GM18511 (cell line): Measurements from ENCODE around the gene ADGRL1.
"Not testable (repeated sequence)": the region's sequence is repeated elsewhere in the genome, so short reads cannot be mapped to it uniquely, and the experiment has no call there.

ENCODE experiments used
- ATAC-seq: cut with Tn5 transposase; IDR thresholded peaks from one replicate; pipeline ENCODE4 v1.9.1; 2021; ENCODE audit warnings: mild to moderate bottlenecking, moderate library complexity; ENCODE audit not compliant: unreplicated experiment

ADGRL1 gene

DNA sequence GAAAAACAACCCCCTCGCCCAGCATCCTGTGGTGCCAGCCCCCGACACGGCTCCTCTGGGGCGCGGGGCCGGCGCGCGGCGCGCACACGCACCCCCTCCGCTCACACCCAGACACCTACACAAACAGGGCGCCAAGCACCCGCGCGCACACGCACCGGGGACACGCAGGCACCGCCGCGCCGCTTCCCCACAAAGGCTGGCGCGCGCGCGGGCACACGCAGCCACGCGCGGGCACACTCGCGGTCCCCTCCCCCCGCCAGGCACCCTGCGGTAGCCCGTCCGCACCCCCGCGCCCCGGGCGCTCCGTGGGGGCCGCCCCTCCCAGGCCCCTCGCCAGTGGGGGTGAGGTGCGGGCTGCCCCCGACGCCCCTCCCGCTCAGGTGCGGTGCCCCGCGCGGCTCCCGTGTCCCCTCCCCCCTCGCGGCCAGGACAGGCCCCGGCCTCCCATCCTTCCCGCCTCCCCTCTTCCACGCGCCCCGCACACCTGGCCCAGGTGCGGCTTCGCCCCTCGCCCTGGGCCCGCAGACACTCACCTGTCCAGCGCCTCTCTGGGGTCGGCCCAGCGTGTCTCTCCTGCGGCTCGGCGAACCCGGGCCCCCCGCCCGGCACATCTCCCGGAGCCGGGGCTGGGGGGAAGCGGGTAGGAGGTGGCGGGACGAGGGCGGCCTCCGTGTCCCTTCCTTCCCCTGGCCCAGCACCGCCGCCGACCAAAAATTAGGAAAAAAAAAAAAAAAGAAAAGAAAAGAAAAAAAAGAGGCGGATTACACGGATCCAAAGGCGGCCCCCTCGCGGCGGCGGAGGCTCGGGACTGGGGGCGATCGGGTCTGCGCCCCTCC is at the start of gene ADGRL1:
Gene ADGRL1 (minus strand): TSS at position 718 of the 836 bp plus-strand sequence. CDS start 22,567 bp downstream, outside the sequence.
- ATAC-seq = not testable (repeated sequence)

- ATAC-seq = not testable (repeated sequence)
Observed at GRCh38 chr19:14255316-14255715, 49.3 kb upstream of the ADGRL1 start.

GRCh38 chr19:14253822-14254599 is 48.0 kb upstream of the ADGRL1 start:
- ATAC-seq = not testable (repeated sequence)

- ATAC-seq = not testable (repeated sequence)
Observed at GRCh38 chr19:14252136-14252535, 46.2 kb upstream of the ADGRL1 start.

GRCh38 chr19:14250870-14251269 is 44.9 kb upstream of the ADGRL1 start:
- no peak for ATAC-seq

DNA sequence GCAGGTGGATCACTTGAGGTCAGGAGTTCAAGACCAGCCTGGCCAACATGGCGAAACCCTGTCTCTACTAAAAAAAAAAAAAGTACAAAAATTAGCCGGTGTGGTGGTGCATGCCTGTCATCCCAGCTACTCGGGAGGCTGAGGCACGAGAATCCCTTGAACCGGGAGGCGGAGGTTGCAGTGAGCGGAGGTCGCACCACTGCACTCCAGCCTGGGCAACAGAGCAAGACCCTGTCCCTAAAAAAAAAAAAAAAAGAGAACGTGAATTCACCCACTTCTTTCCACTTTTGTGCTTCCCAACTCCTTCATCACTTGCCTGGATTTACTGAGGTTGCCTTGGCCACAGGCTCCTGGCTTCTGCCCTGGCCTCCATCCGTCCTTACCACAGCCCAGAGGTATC is 44.3 kb upstream of the ADGRL1 start:
- not testable (repeated sequence) for ATAC-seq

- not testable (repeated sequence) for ATAC-seq
Observed at GRCh38 chr19:14249891-14250290, 43.9 kb upstream of the ADGRL1 start.

- not testable (repeated sequence) for ATAC-seq
Observed at GRCh38 chr19:14249012-14249754, 43.2 kb upstream of the ADGRL1 start.

DNA sequence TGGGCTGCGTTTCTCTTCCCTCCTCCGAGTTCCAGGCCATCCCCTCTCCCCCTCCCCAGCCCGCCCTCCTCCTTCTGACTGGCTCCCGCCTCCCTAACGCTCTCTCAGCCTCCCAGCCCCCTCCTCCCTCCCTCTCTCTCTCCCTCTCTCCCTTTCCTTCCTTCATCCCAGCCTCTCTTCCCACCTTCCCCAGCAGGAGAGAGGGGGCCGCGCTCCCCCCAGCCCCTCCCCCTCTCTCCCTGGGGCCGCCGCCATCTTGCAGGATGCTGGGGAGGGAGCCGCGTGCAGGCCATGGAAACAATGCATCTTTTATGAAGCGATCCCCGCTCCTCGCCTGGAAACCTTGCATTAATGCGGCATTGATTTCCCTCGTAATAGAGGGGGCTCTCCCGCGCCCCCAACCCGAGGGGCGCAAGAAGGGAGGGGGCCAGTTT is 42.6 kb upstream of the ADGRL1 start:
- ATAC-seq = no peak

GRCh38 chr19:14247548-14248471 is 41.8 kb upstream of the ADGRL1 start:
- ATAC-seq = not testable (repeated sequence)

- ATAC-seq = not testable (repeated sequence)
Observed at GRCh38 chr19:14247205-14247547, 41.2 kb upstream of the ADGRL1 start.

DNA sequence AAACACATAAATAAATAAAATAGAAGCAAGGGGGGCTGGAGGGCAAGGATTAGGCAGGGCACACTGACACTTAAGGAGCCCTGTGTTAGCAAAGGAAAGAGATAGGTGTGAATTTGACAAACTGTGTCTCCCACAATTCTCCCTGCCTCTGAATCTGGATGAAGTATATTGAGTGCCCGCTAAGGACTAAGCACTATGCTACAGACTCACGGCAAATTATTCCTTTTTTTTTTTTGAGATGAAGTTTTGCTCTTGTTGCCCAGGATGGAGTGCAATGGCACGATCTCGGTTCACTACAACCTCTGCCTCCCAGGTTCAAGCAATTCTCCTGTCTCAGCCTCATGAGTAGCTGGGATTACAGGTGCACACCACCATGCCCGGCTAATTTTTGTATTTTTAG is 38.4 kb upstream of the ADGRL1 start:
- ATAC-seq = not testable (repeated sequence)

DNA sequence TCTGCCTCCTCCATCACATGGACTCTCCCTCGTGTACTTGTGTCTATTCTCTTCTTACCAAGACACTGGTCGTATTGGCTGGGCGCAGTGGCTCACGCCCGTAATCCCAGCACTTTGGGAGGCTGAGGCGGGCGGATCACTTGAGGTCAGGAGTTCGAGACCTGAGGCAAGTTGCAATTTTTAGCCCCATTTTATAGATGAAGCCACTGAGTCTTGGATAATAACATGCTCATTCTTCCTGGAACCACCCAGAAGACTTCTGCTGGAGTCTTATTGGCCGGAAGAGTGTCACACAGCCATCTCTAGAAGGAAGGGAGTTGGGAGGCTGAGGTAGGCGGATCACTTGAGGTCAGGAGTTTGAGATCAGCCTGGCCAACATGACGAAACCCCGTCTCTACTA is 37.7 kb upstream of the ADGRL1 start:
- ATAC-seq = not testable (repeated sequence)

GRCh38 chr19:14237014-14237941 is 31.3 kb upstream of the ADGRL1 start:
- ATAC-seq = no peak

- ATAC-seq = not testable (repeated sequence)
Observed at GRCh38 chr19:14232945-14233344, 27.0 kb upstream of the ADGRL1 start.

- not testable (repeated sequence) for ATAC-seq
Observed at GRCh38 chr19:14228446-14229071, 22.6 kb upstream of the ADGRL1 start.

- ATAC-seq = not testable (repeated sequence)
Observed at GRCh38 chr19:14226498-14226897, 20.5 kb upstream of the ADGRL1 start.

DNA sequence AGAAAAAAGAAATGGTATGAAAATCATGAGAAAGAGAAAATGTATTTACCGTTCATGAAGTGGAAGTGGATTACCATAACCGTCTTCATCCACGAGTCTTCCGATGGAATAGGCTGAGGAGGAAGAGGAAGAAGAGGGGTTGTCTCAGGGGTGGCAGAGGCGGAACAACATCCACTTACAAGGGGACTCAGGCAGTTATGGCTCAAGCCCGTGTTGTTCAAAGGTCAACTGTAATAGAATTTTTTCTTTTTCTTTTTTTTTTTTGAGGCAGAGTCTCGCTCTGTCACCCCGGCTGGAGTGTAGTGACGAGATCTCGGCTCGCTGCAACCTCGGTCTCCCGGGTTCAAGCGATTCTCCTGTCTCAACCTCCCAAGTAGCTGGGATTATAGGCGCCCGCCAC is 16.9 kb upstream of the ADGRL1 start:
- no peak for ATAC-seq
